H1 (cell line): ENCODE results near the gene NDUFA7. TPM values are rescaled to one million over a fixed set of nuclear protein-coding genes. Genes with fewer than 3 reads are reported as not detected.

ENCODE experiments used
- CTCF ChIA-PET: fragments of 300-600 bp; sonication (Branson Sonifier 250); formaldehyde crosslinking; loops from one replicate; lab custom pipeline; 2021; ENCODE audit not compliant: partially characterized antibody; lab: Charles Lee
- POLR2A ChIA-PET: fragments of 300-600 bp; sonication (Branson Sonifier 250); formaldehyde crosslinking; loops from one replicate; lab custom pipeline; 2021; ENCODE audit warnings: inconsistent platforms; ENCODE audit not compliant: partially characterized antibody; lab: Charles Lee
- DNase-seq, 2 experiments: peaks; one replicate each; pipeline versions ENCODE4 v3.0.0 to v3.0.0-alpha.2; 2010 to 2022; ENCODE audit warnings: low spot score in 2 of 2, low read depth in 1 of 2, mixed read lengths in 1 of 2
- FAIRE-seq: peaks from 2 replicates; lab custom pipeline; 2011; peaks lifted over from hg19 to GRCh38; lab: Jason Lieb, UNC
- H2AFZ ChIP-seq: 2 replicates; pipeline ENCODE4 v1.8.1; 2012; ENCODE audit warnings: low read length, inconsistent platforms
- H2AK5ac ChIP-seq: 2 replicates; pipeline ENCODE4 v1.6.1; 2013; ENCODE audit warnings: low read depth, low read length
- H2BK120ac ChIP-seq: replicated peaks from 2 replicates; pipeline ENCODE3; 2013; ENCODE audit warnings: low read depth, low read length, inconsistent platforms
- H2BK12ac ChIP-seq: 2 replicates; pipeline ENCODE4 v1.6.1; 2013; ENCODE audit warnings: low read depth, low read length
- H2BK15ac ChIP-seq: 2 replicates; pipeline ENCODE4 v1.6.1; 2013; ENCODE audit warnings: low read length
- H2BK20ac ChIP-seq: 2 replicates; pipeline ENCODE4 v1.6.1; 2013; ENCODE audit warnings: low read length
- H2BK5ac ChIP-seq: 2 replicates; pipeline ENCODE4 v1.6.1; 2013; ENCODE audit warnings: low read depth, low read length
- H3K14ac ChIP-seq: 2 replicates; pipeline ENCODE4 v1.6.1; 2013; ENCODE audit warnings: inconsistent platforms; ENCODE audit not compliant: insufficient read length
- H3K18ac ChIP-seq: 2 replicates; pipeline ENCODE4 v1.6.1; 2013; ENCODE audit warnings: low read length; ENCODE audit errors: extremely low read depth
- H3K23ac ChIP-seq: 2 replicates; pipeline ENCODE4 v1.6.1; 2013; ENCODE audit warnings: inconsistent platforms; ENCODE audit not compliant: insufficient read length
- H3K23me2 ChIP-seq: 2 replicates; pipeline ENCODE4 v1.6.1; 2013; ENCODE audit warnings: low read depth, low read length
- H3K27ac ChIP-seq: 2 replicates; pipeline ENCODE4 v1.6.1; 2011; ENCODE audit warnings: low read depth, low read length, inconsistent platforms
- H3K27me3 ChIP-seq, 4 experiments: replicated peaks in 1 of 4; 1 replicate in 1 of 4; 2 replicates in 3 of 4; pipeline versions ENCODE4 v1.6.1 to v1.8.1; 2011 to 2013; ENCODE audit warnings: low read length in 3 of 4, mild to moderate bottlenecking in 3 of 4, inconsistent platforms in 2 of 4, mixed read lengths in 2 of 4, moderate library complexity in 1 of 4; ENCODE audit not compliant: control insufficient read depth in 3 of 4, insufficient read depth in 3 of 4; ENCODE audit errors: extremely low read depth in 1 of 4
- H3K36me3 ChIP-seq, 4 experiments: 2 replicates each; pipeline versions ENCODE4 v1.6.1 to v1.8.1; 2011 to 2013; ENCODE audit warnings: mild to moderate bottlenecking in 4 of 4, low read length in 3 of 4, moderate library complexity in 2 of 4, control low read depth in 1 of 4, inconsistent platforms in 1 of 4; ENCODE audit not compliant: insufficient read depth in 4 of 4, control insufficient read depth in 2 of 4
- H3K4ac ChIP-seq: replicated peaks from 2 replicates; pipeline ENCODE3; 2013; ENCODE audit warnings: low read length, low read depth, mixed read lengths, inconsistent platforms; ENCODE audit not compliant: insufficient read length
- H3K4me1 ChIP-seq, 4 experiments: replicated peaks in 1 of 4; 1 replicate in 1 of 4; 2 replicates in 3 of 4; pipeline versions ENCODE4 v1.6.1 to v1.8.1; 2011 to 2013; ENCODE audit warnings: low read length in 3 of 4, inconsistent platforms in 2 of 4, mixed read lengths in 1 of 4; ENCODE audit not compliant: insufficient read depth in 4 of 4, control insufficient read depth in 3 of 4
- H3K4me2 ChIP-seq, 2 experiments: 2 replicates each; pipeline versions ENCODE4 v1.6.1 to v1.8.1; 2011 to 2013; ENCODE audit warnings: low read depth in 2 of 2, low read length in 2 of 2, control low read depth in 1 of 2, inconsistent platforms in 1 of 2, mild to moderate bottlenecking in 1 of 2; ENCODE audit not compliant: insufficient read depth in 1 of 2
- H3K4me3 ChIP-seq, 4 experiments: fragments of 200-600, 300-600 bp in 1 of 4; sonication (generic), shearing (Covaris generic), sonication (Bioruptor Twin) in 1 of 4; 2 replicates each; pipeline versions ENCODE4 v1.5.1 to v1.8.1; 2011 to 2016; ENCODE audit warnings: low read length in 4 of 4, low read depth in 3 of 4, control low read depth in 2 of 4, inconsistent platforms in 2 of 4, mild to moderate bottlenecking in 2 of 4, mixed read lengths in 1 of 4, moderate library complexity in 1 of 4; ENCODE audit not compliant: insufficient read depth in 2 of 4; ENCODE audit errors: extremely low read depth in 1 of 4
- H3K56ac ChIP-seq: replicated peaks from 2 replicates; pipeline ENCODE3; 2013; ENCODE audit warnings: low read depth, mild to moderate bottlenecking, mixed read lengths, low read length, inconsistent platforms; ENCODE audit not compliant: insufficient read length
- H3K79me1 ChIP-seq: 2 replicates; pipeline ENCODE4 v1.6.1; 2013; ENCODE audit warnings: low read depth, low read length, control low read depth
- H3K79me2 ChIP-seq, 2 experiments: 2 replicates each; pipeline versions ENCODE4 v1.6.1 to v1.8.1; 2012 to 2013; ENCODE audit warnings: low read length in 2 of 2, mild to moderate bottlenecking in 2 of 2, inconsistent platforms in 1 of 2; ENCODE audit not compliant: insufficient read depth in 2 of 2, control insufficient read depth in 1 of 2
- H3K9ac ChIP-seq, 4 experiments: replicated peaks in 1 of 4; 1 replicate in 1 of 4; 2 replicates in 3 of 4; pipeline versions ENCODE4 v1.6.1 to v1.8.1; 2011 to 2013; ENCODE audit warnings: low read depth in 3 of 4, low read length in 3 of 4, control low read depth in 2 of 4, mild to moderate bottlenecking in 2 of 4, moderate library complexity in 2 of 4, inconsistent platforms in 1 of 4; ENCODE audit errors: extremely low read depth in 1 of 4
- H3K9me3 ChIP-seq, 2 experiments: 2 replicates each; pipeline versions ENCODE4 v1.6.1 to v1.8.1; 2012 to 2013; ENCODE audit warnings: mild to moderate bottlenecking in 2 of 2, moderate library complexity in 2 of 2, control low read depth in 1 of 2, inconsistent platforms in 1 of 2, low read depth in 1 of 2, low read length in 1 of 2, mixed read lengths in 1 of 2; ENCODE audit not compliant: insufficient read depth in 2 of 2
- H4K20me1 ChIP-seq, 2 experiments: replicated peaks in 1 of 2; 2 replicates each; pipeline versions ENCODE3 to v1.8.1; 2011 to 2013; ENCODE audit warnings: inconsistent platforms in 2 of 2, low read length in 2 of 2, mild to moderate bottlenecking in 1 of 2; ENCODE audit not compliant: insufficient read depth in 2 of 2, control insufficient read depth in 1 of 2
- H4K5ac ChIP-seq: 2 replicates; pipeline ENCODE4 v1.6.1; 2013; ENCODE audit warnings: low read length, low read depth, mixed read lengths, inconsistent platforms; ENCODE audit not compliant: insufficient read length
- H4K8ac ChIP-seq: 2 replicates; pipeline ENCODE4 v1.8.0; 2013; ENCODE audit warnings: mild to moderate bottlenecking, moderate library complexity, low read length, inconsistent platforms; ENCODE audit not compliant: insufficient read depth; ENCODE audit errors: extremely low read depth
- H4K91ac ChIP-seq: replicated peaks from 2 replicates; pipeline ENCODE3; 2013; ENCODE audit warnings: low read length, mixed read lengths, inconsistent platforms; ENCODE audit not compliant: insufficient read length
- CHD2 ChIP-seq: IDR thresholded peaks from 2 replicates; pipeline ENCODE4 v1.6.1; 2012; ENCODE audit warnings: low read length, improper control_type of control experiment
- JUND ChIP-seq: IDR thresholded peaks from 2 replicates; pipeline ENCODE4 v1.6.1; 2011; ENCODE audit warnings: mild to moderate bottlenecking, improper control_type of control experiment, low read length
- KDM1A ChIP-seq: fragments of 200-600, 300-600 bp; sonication (generic); IDR thresholded peaks from 2 replicates; pipeline ENCODE4 v1.7.1; 2016; ENCODE audit warnings: mild to moderate bottlenecking, low read length, borderline replicate concordance
- PHF8 ChIP-seq: fragments of 200-600 bp; sonication (generic); conservative IDR thresholded peaks from 2 replicates; pipeline ENCODE4 v1.7.1; 2012; ENCODE audit warnings: low read depth, mild to moderate bottlenecking, inconsistent platforms, low read length, moderate library complexity
- RBBP5 ChIP-seq: IDR thresholded peaks from 2 replicates; pipeline ENCODE4 v1.7.1; 2012; ENCODE audit warnings: low read depth, mild to moderate bottlenecking, inconsistent platforms, low read length, moderate library complexity, borderline replicate concordance
- RFX5 ChIP-seq: IDR thresholded peaks from 2 replicates; pipeline ENCODE4 v1.6.1; 2011; ENCODE audit warnings: low read depth, low read length, improper control_type of control experiment, borderline replicate concordance
- SAP30 ChIP-seq: fragments of 300-600 bp; sonication (generic); IDR thresholded peaks from 2 replicates; pipeline ENCODE4 v1.7.1; 2012; ENCODE audit warnings: low read length, moderate library complexity, mild to moderate bottlenecking, inconsistent platforms; ENCODE audit not compliant: insufficient read depth, insufficient replicate concordance
- SP1 ChIP-seq: IDR thresholded peaks from 2 replicates; pipeline ENCODE4 v1.6.1; 2011; ENCODE audit warnings: low read depth, low read length
- SRF ChIP-seq: IDR thresholded peaks from 2 replicates; pipeline ENCODE4 v1.6.1; 2011; ENCODE audit warnings: mild to moderate bottlenecking, low read depth, low read length, moderate library complexity
- TAF1 ChIP-seq: IDR thresholded peaks from 2 replicates; pipeline ENCODE4 v1.6.1; 2011; ENCODE audit warnings: mild to moderate bottlenecking, low read depth, low read length
- TAF7 ChIP-seq: optimal IDR thresholded peaks from 2 replicates; pipeline ENCODE3; 2011; ENCODE audit warnings: low read depth, mild to moderate bottlenecking, inconsistent platforms, low read length, moderate library complexity, borderline replicate concordance
- ZNF274 ChIP-seq: IDR thresholded peaks from 2 replicates; pipeline ENCODE4 v1.7.0; 2012; ENCODE audit warnings: low read length, borderline replicate concordance; ENCODE audit errors: extremely low read depth
- WGBS, 2 experiments: shearing (Covaris generic) in 1 of 2; methylation state at CpG; one replicate each; pipeline versions ENCODE4 v1.1.6 to v1.1.7; 2013 to 2015; ENCODE audit warnings: low lambda C conversion rate in 2 of 2, mixed read lengths in 2 of 2, inconsistent platforms in 1 of 2, low coverage in 1 of 2, missing lambda C conversion rate in 1 of 2; ENCODE audit not compliant: insufficient replicate concordance in 2 of 2, insufficient coverage in 1 of 2, insufficient read length in 1 of 2; ENCODE audit errors: extremely low coverage in 1 of 2, missing lambda C conversion rate in 1 of 2; 5-methylcytosine and 5-hydroxymethylcytosine counted together
- polyA plus RNA-seq, 7 experiments: library from polyadenylated mRNA; depleted of rRNA in 3 of 7; stranded (reverse) in 5 of 7; unstranded in 2 of 7; fragments of >200 nt in 5 of 7; fragments of 200-250 nt in 2 of 7; gene quantifications; 1 replicate in 5 of 7; 2 replicates in 1 of 7; 4 replicates in 1 of 7; pipeline versions ENCODE4 v1.2.1 to v1.2.3, GENCODE V29; 2011 to 2013; ENCODE audit warnings: missing spikeins in 2 of 7, mixed read lengths in 2 of 7
- total RNA-seq: library from RNA; stranded (reverse); fragmentation: NEBNext Ultra II Directional; extraction: Animal tissue kit (Norgen Biotek cat#: 25700); gene quantifications from 2 replicates; pipeline ENCODE4 v1.2.1, GENCODE V29; 2021

NDUFA7 gene
- total and polyA plus RNA-seq, 2 of the 8 experiments (the other 6 are each of a cell fraction or from before 2014, with no cell fraction given), result 54.4 to 286 TPM

- Histone ChIP-seq H4K5ac (no peak overlapping the region), H3K9me3 (no peaks in the 10 kb centered on the region), H3K4me3 (no peak overlapping the region), H2AFZ (no peak overlapping the region), H3K23me2 (peaks cover 8% of the 10 kb centered on the region), H3K27ac (no peak overlapping the region), H3K14ac (no peak overlapping the region), H2BK15ac (peak overlapping the region; percentile 5; the same call in 1 of the 2 replicates), H2AK5ac (no peak overlapping the region; the same call in 1 of the 2 replicates), H3K27me3 (no peaks in the 10 kb centered on the region), H3K18ac (no peak overlapping the region; the same call in 1 of the 2 replicates), H2BK5ac (no peak overlapping the region), H3K23ac (no peak overlapping the region), H4K20me1 (peaks cover 0 to 4% of the 10 kb centered on the region in 2 experiments), H3K9ac (no peak overlapping the region), H3K36me3 (peaks cover 4 to 12% (median 6%) of the 10 kb centered on the region in 4 experiments; a peak in 5 of 8 replicates), H2BK120ac (no peak overlapping the region), H4K8ac (no peak overlapping the region; the same call in 1 of the 2 replicates), H3K79me2 (peaks cover 0 to 7% of the 10 kb centered on the region in 2 experiments; a peak in 2 of 4 replicates), H2BK20ac (no peak overlapping the region), H3K4me1 (peaks cover 0 to 15% (median 7%) of the 10 kb centered on the region in 4 experiments; a peak in 6 of 7 replicates), H3K4me2 (no peak overlapping the region; a peak in 1 of 4 replicates), H3K56ac (no peak overlapping the region), H3K79me1 (peaks cover 7% of the 10 kb centered on the region), H4K91ac (no peak overlapping the region), H2BK12ac (0 out of 2 replicates have a peak overlapping the region, but pooled peaks have one; percentile 39), H3K4ac (no peak overlapping the region)
- ChIA-PET CTCF (interaction anchor here (1.3 to 2.5 kb wide), 5 partner anchors 14 to 48 kb away, joined by 4 to 8 read pairs (median 4); no protein-coding TSS in a partner anchor), POLR2A (interaction anchor here (1.0 to 25.3 kb wide), 5 partner anchors 24 to 362 kb away, joined by 3 to 583 read pairs (median 4); partner anchors contain the start of genes NDUFA7, RPS28 and TIMM44)
- DNase-seq (peak in 1 of 2 experiments; percentile 92), FAIRE-seq (peak; percentile 55)
- WGBS, 2 experiments, result 77% methylated on average over 31 of the region's 33 CpGs; no CpG with 5 or more reads in 1 of the 2 experiments
- no peak for TF ChIP-seq RBBP5
- no peak for TF ChIP-seq SAP30
- no peak for TF ChIP-seq TAF1
- TF ChIP-seq SP1, result no peak
- no peak for TF ChIP-seq PHF8
- no peak for TF ChIP-seq CHD2
- TF ChIP-seq KDM1A, result no peak
- TF ChIP-seq JUND, result no peak
- TF ChIP-seq TAF7, result no peak
- no peak for TF ChIP-seq RFX5
- TF ChIP-seq SRF, result no peak
- no peak for TF ChIP-seq ZNF274
Measured at GRCh38 chr19:8304841-8305621, 16.1 kb downstream of the NDUFA7 start.
